Cardiac muscle cell (in vitro differentiated cells and primary cell): ENCODE results near the gene FGA. TPM values are rescaled to one million over a fixed set of nuclear protein-coding genes. Genes with fewer than 3 reads are reported as not detected.

Experiments
- DNase-seq, 2 donors: peaks; one replicate each; pipeline versions ENCODE4 v3.0.0 to v3.0.0-alpha.2; 2010 to 2017; ENCODE audit warnings: low read depth in 1 of 2, low spot score in 1 of 2
- H3K27ac ChIP-seq: fragments of 200-600 bp; sonication (generic); 2 replicates; pipeline ENCODE4 v1.5.1; 2016
- H3K27me3 ChIP-seq: fragments of 200-600 bp; sonication (generic); 2 replicates; pipeline ENCODE4 v1.6.0; 2016; ENCODE audit warnings: control low read depth
- H3K36me3 ChIP-seq: fragments of 200-600 bp; sonication (generic); 2 replicates; pipeline ENCODE4 v1.5.1; 2016; ENCODE audit warnings: control low read depth
- H3K4me1 ChIP-seq: fragments of 200-600 bp; sonication (generic); 2 replicates; pipeline ENCODE4 v1.8.1; 2017; ENCODE audit warnings: low read depth, mild to moderate bottlenecking, mixed run types
- H3K4me3 ChIP-seq: fragments of 200-600 bp; sonication (generic); 2 replicates; pipeline ENCODE4 v1.5.1; 2016; ENCODE audit warnings: mild to moderate bottlenecking
- H3K9me3 ChIP-seq: fragments of 200-600 bp; sonication (generic); 2 replicates; pipeline ENCODE4 v1.5.1; 2017; ENCODE audit warnings: low read depth, mild to moderate bottlenecking, control low read depth
- polyA plus RNA-seq: library from polyadenylated mRNA; unstranded; fragments of >200 nt; fragmentation: Nextera tagmentation; extraction: Ambion mirVana; gene quantifications from 2 replicates; pipeline ENCODE4 v1.2.1, GENCODE V29; 2016
- total RNA-seq: library from RNA; depleted of rRNA; stranded (reverse); fragments of >200 nt; gene quantifications from 2 replicates; pipeline ENCODE4 v1.2.3, GENCODE V29; 2016
- TF ChIP-seq, protein P1 (sequence below): IDR thresholded peaks from 2 replicates; pipeline ENCODE4 v1.5.1; 2012; ENCODE audit warnings: low read depth, mild to moderate bottlenecking, low read length

Gene FGA
- total and polyA plus RNA-seq, 2 experiments from 2014 or later: 0.31 TPM; not detected in 1

DNA sequence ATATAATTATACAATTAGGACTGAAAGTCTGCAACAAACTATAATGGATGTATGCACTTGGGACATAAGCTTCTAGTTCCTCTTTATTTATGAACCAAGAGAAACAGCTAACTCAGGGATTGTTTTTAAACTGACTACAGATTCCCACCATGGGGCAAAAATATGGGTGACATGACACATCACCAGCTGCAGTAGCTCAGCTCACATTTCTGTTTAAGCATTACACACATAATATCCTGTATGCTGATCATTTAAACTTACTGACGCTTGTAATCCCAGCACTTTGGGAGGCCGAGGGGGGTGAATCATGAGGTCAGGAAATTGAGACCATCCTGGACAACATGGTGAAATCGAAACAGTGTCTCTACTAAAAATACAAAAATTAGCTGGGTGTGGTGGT, 16.2 kb downstream of the FGA start:
- no peak for DNase-seq
- no peak overlapping the region for H3K4me3 ChIP-seq
- H3K27me3 ChIP-seq: no peaks in the 10 kb centered on the region
- no peak overlapping the region for H3K27ac ChIP-seq
- no peaks in the 10 kb centered on the region for H3K9me3 ChIP-seq
- no peaks in the 10 kb centered on the region for H3K36me3 ChIP-seq
- TF ChIP-seq, protein P1, sequence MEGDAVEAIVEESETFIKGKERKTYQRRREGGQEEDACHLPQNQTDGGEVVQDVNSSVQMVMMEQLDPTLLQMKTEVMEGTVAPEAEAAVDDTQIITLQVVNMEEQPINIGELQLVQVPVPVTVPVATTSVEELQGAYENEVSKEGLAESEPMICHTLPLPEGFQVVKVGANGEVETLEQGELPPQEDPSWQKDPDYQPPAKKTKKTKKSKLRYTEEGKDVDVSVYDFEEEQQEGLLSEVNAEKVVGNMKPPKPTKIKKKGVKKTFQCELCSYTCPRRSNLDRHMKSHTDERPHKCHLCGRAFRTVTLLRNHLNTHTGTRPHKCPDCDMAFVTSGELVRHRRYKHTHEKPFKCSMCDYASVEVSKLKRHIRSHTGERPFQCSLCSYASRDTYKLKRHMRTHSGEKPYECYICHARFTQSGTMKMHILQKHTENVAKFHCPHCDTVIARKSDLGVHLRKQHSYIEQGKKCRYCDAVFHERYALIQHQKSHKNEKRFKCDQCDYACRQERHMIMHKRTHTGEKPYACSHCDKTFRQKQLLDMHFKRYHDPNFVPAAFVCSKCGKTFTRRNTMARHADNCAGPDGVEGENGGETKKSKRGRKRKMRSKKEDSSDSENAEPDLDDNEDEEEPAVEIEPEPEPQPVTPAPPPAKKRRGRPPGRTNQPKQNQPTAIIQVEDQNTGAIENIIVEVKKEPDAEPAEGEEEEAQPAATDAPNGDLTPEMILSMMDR: no peak
- no peaks in the 10 kb centered on the region for H3K4me1 ChIP-seq

DNA sequence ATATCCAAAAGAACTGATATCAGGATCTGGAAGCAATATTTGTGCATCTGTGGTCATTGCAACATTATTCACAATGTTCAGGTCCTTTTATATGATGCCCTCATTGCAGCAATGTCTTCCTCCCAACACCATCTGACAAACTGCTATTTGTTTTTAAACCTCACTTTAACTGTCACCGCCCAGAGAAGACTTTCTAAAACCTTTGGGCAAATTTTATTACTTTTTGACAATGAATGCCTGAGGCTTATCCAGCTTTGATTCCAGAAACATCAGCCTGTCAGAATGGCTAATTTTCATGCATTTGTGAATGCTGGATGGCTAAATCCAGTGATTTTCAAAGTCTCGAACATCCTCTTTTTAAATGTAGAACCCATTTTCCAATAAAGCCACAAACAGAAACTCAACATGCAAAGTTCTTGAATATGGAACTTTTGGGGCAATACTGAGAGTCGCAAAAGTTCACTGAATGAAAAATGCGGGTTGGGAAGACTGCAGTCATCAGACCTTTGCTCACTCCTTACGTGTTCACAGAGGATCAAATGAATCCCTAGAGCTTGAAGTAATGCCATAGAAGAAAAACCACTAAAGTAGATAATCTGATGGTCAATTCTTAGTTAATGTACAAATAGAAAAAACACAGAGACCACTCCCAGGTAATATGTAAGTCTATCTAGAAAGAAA, 17.2 kb downstream of the FGA start:
- no peak overlapping the region for H3K27ac ChIP-seq
- H3K36me3 ChIP-seq: no peaks in the 10 kb centered on the region
- H3K9me3 ChIP-seq: no peaks in the 10 kb centered on the region
- no peak overlapping the region for H3K4me3 ChIP-seq
- no peak for DNase-seq
- H3K4me1 ChIP-seq: no peaks in the 10 kb centered on the region
- H3K27me3 ChIP-seq: no peaks in the 10 kb centered on the region
- TF ChIP-seq, protein P1: no peak

DNA sequence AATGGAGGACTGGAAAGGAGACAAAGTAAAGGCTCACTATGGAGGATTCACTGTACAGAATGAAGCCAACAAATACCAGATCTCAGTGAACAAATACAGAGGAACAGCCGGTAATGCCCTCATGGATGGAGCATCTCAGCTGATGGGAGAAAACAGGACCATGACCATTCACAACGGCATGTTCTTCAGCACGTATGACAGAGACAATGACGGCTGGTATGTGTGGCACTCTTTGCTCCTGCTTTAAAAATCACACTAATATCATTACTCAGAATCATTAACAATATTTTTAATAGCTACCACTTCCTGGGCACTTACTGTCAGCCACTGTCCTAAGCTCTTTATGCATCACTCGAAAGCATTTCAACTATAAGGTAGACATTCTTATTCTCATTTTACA, 21.0 kb downstream of the FGA start:
- Histone ChIP-seq H3K4me3 (no peak overlapping the region), H3K27me3 (no peaks in the 10 kb centered on the region), H3K27ac (no peak overlapping the region), H3K9me3 (no peaks in the 10 kb centered on the region), H3K36me3 (no peaks in the 10 kb centered on the region), H3K4me1 (no peaks in the 10 kb centered on the region)
- no peak for DNase-seq
- TF ChIP-seq, protein P1: no peak

DNA sequence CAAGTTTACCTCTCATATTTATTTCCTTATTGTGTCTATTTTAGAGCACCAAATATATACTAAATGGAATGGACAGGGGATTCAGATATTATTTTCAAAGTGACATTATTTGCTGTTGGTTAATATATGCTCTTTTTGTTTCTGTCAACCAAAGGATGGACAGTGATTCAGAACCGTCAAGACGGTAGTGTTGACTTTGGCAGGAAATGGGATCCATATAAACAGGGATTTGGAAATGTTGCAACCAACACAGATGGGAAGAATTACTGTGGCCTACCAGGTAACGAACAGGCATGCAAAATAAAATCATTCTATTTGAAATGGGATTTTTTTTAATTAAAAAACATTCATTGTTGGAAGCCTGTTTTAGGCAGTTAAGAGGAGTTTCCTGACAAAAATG, 21.5 kb downstream of the FGA start:
- no peak overlapping the region for H3K27ac ChIP-seq
- no peaks in the 10 kb centered on the region for H3K4me1 ChIP-seq
- TF ChIP-seq, protein P1: no peak
- no peaks in the 10 kb centered on the region for H3K36me3 ChIP-seq
- H3K27me3 ChIP-seq: no peaks in the 10 kb centered on the region
- no peaks in the 10 kb centered on the region for H3K9me3 ChIP-seq
- no peak for DNase-seq
- no peak overlapping the region for H3K4me3 ChIP-seq

DNA sequence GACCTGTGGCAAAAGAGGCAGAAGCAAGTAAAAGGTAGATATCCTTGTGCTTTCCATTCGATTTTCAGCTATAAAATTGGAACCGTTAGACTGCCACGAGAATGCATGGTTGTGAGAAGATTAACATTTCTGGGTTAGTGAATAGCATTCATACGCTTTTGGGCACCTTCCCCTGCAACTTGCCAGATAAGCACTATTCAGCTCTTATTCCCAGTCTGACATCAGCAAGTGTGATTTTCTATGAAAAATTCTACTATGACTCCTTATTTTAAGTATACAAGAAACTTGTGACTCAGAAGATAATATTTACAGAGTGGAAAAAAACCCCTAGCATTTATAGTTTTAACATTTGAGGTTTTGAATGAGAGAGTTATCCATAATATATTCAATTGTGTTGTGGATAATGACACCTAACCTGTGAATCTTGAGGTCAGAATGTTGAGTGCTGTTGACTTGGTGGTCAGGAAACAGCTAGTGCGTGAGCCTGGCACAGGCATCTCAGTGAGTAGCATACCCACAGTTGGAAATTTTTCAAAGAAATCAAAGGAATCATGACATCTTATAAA, 23.8 kb downstream of the FGA start:
- TF ChIP-seq, protein P1: no peak
- no peak overlapping the region for H3K4me3 ChIP-seq
- DNase-seq: no peak

More for the DNA sequence above, 23.8 kb downstream of the FGA start:
- no peaks in the 10 kb centered on the region for H3K36me3 ChIP-seq
- no peak overlapping the region for H3K27ac ChIP-seq
- no peaks in the 10 kb centered on the region for H3K9me3 ChIP-seq
- no peaks in the 10 kb centered on the region for H3K27me3 ChIP-seq
- H3K4me1 ChIP-seq: no peaks in the 10 kb centered on the region
